HL-60 (cell line): ENCODE results near the gene TAF1L.

Experiments
- DNase-seq, 2 experiments: peaks; one replicate each; pipeline ENCODE4 v3.0.0-alpha.2; 2010 to 2020; ENCODE audit warnings: low read depth in 1 of 2, low spot score in 1 of 2
- H3K27ac ChIP-seq: fragments of 250-450 bp; sonication (Bioruptor Pico); replicated peaks from 2 replicates; pipeline ENCODE4 v1.5.1; 2020; ENCODE audit warnings: mild to moderate bottlenecking, moderate library complexity
- H3K27me3 ChIP-seq: fragments of 250-450 bp; sonication (Bioruptor Pico); 2 replicates; pipeline ENCODE4 v1.5.1; 2021; ENCODE audit warnings: mild to moderate bottlenecking, moderate library complexity; ENCODE audit not compliant: insufficient read depth, poor library complexity, severe bottlenecking
- H3K4me3 ChIP-seq: replicated peaks from 2 replicates; pipeline ENCODE4 v1.5.1; 2011; ENCODE audit warnings: mild to moderate bottlenecking, control low read depth, low read length; ENCODE audit not compliant: insufficient read depth
- CTCF ChIP-seq: IDR thresholded peaks from one replicate; pipeline ENCODE4 v1.5.1; 2011; ENCODE audit warnings: low read length, control low read depth, inconsistent platforms; ENCODE audit not compliant: insufficient read depth
- GABPA ChIP-seq: IDR thresholded peaks from 2 replicates; pipeline ENCODE4 v1.6.1; 2012; ENCODE audit warnings: low read depth
- POLR2AphosphoS5 ChIP-seq: IDR thresholded peaks from 2 replicates; pipeline ENCODE4 v1.6.1; 2012; ENCODE audit warnings: low read depth
- REST ChIP-seq: IDR thresholded peaks from 2 replicates; pipeline ENCODE4 v1.6.1; 2012; ENCODE audit warnings: low read depth; ENCODE audit not compliant: insufficient replicate concordance
- SPI1 ChIP-seq: IDR thresholded peaks from 2 replicates; pipeline ENCODE4 v1.6.1; 2012; ENCODE audit warnings: low read depth, mild to moderate bottlenecking, borderline replicate concordance

TAF1L gene

GRCh38 chr9:32589083-32589723, 46.3 kb downstream of the TAF1L start:
- TF ChIP-seq CTCF (peak; percentile 35), GABPA (no peak)
- Histone ChIP-seq H3K27me3 (no peaks in the 10 kb centered on the region), H3K4me3 (no peak overlapping the region), H3K27ac (no peak overlapping the region)
- DNase-seq, result peak in 1 of 2 experiments; percentile 26

- TF ChIP-seq CTCF (no peak), GABPA (no peak), POLR2AphosphoS5 (no peak), REST (no peak), SPI1 (no peak)
- no peak for DNase-seq
- Histone ChIP-seq H3K27ac (no peak overlapping the region), H3K4me3 (no peak overlapping the region), H3K27me3 (peaks cover 4% of the 10 kb centered on the region)
Measured at GRCh38 chr9:32587901-32588300, 47.6 kb downstream of the TAF1L start.

GRCh38 chr9:32584784-32585183, 50.7 kb downstream of the TAF1L start:
- DNase-seq, result no peak
- H3K27me3 ChIP-seq, result peaks cover 4% of the 10 kb centered on the region
- no peak overlapping the region for H3K4me3 ChIP-seq
- no peak for TF ChIP-seq REST
- TF ChIP-seq GABPA, result no peak
- no peak for TF ChIP-seq POLR2AphosphoS5
- H3K27ac ChIP-seq, result no peak overlapping the region

- Histone ChIP-seq H3K27me3 (peaks cover 7% of the 10 kb centered on the region), H3K27ac (no peak overlapping the region), H3K4me3 (no peak overlapping the region)
- TF ChIP-seq POLR2AphosphoS5 (no peak), CTCF (peak; percentile 18)
- DNase-seq, result peak in 1 of 2 experiments; percentile 45
Measured at GRCh38 chr9:32581512-32582143, 53.8 kb downstream of the TAF1L start.
